ENCODE results near the gene FBXO27. TPM values are rescaled to one million over a fixed set of nuclear protein-coding genes. Genes with fewer than 3 reads are reported as not detected.

Gene FBXO27, protein sequence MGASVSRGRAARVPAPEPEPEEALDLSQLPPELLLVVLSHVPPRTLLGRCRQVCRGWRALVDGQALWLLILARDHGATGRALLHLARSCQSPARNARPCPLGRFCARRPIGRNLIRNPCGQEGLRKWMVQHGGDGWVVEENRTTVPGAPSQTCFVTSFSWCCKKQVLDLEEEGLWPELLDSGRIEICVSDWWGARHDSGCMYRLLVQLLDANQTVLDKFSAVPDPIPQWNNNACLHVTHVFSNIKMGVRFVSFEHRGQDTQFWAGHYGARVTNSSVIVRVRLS
- 3.4 and 7.3 TPM in 2 replicates for total RNA-seq

GRCh38 chr19:39032063-39032918 lies at the start of gene FBXO27:
FBXO27 (minus strand) TSS chr19:39032549; CDS start chr19:39032227, 322 bp downstream.

GRCh38 chr19:38975214-38975860 lies 57.0 kb downstream of the FBXO27 start, which contains the start of gene FBXO17:
FBXO17 (minus strand) TSS chr19:38975742; CDS start chr19:38950319, 25,423 bp downstream.

Other genes with a start within 250 kb of the FBXO27 start
- gene LGALS7B, start 243.3 kb downstream of the FBXO27 start, total RNA-seq = 3.5 TPM in 1 of 2 replicates, not detected in the other
- not detected in 2 replicates for gene LGALS4, start 219.6 kb downstream of the FBXO27 start, total RNA-seq
- 36.8 and 139 TPM in 2 replicates for gene ECH1, start 200.8 kb downstream of the FBXO27 start, total RNA-seq
- gene HNRNPL, start 182.6 kb downstream of the FBXO27 start, total RNA-seq = 168 and 316 TPM in 2 replicates
- 3.1 and 10.0 TPM in 2 replicates for gene RINL, start 154.3 kb downstream of the FBXO27 start, total RNA-seq
- gene SIRT2, start 132.9 kb downstream of the FBXO27 start, total RNA-seq = 37.5 and 79.6 TPM in 2 replicates
- 19.8 and 23.3 TPM in 2 replicates for gene NFKBIB, start 132.6 kb downstream of the FBXO27 start, total RNA-seq
- gene CCER2, start 120.4 kb downstream of the FBXO27 start, total RNA-seq = not detected in 2 replicates
- 40.6 and 49.3 TPM in 2 replicates for gene SARS2, start 101.8 kb downstream of the FBXO27 start, total RNA-seq
- 57.4 and 89.6 TPM in 2 replicates for gene MRPS12, start 101.6 kb downstream of the FBXO27 start, total RNA-seq
- gene FBXO17, start 56.8 kb downstream of the FBXO27 start, total RNA-seq = 22.5 and 53.4 TPM in 2 replicates
- gene ACP7, start 51.8 kb upstream of the FBXO27 start, total RNA-seq = not detected in 2 replicates
- gene PAK4, start 93.2 kb upstream of the FBXO27 start, total RNA-seq = 28.9 and 40.7 TPM in 2 replicates
- gene NCCRP1, start 164.4 kb upstream of the FBXO27 start, total RNA-seq = 0.25 TPM in 1 of 2 replicates, not detected in the other
- not detected in 2 replicates for gene SYCN, start 171.7 kb upstream of the FBXO27 start, total RNA-seq
- gene IFNL3, start 212.5 kb upstream of the FBXO27 start, total RNA-seq = not detected in 2 replicates
- not detected in 2 replicates for gene IFNL4, start 216.3 kb upstream of the FBXO27 start, total RNA-seq
- not detected in 2 replicates for gene IFNL2, start 235.8 kb upstream of the FBXO27 start, total RNA-seq